Peyer's patch (tissue), 4 donors: ENCODE results near the gene LIPA. TPM values are rescaled to one million over a fixed set of nuclear protein-coding genes. Genes with fewer than 3 reads are reported as not detected.
A peak's percentile ranks its signal among the peaks of the same experiment; 100 is the strongest.

Source experiments
- DNase-seq, 3 donors: peaks; one replicate each; pipeline ENCODE4 v3.0.0-alpha.2; 2017 to 2019
- H3K27ac ChIP-seq, 4 donors: fragments of 200-600 bp; sonication (generic); one replicate each; pipeline ENCODE4 v1.5.1; 2016 to 2019
- H3K27me3 ChIP-seq, 2 donors: fragments of 200-600 bp; sonication (generic); one replicate each; pipeline ENCODE4 v1.5.1; 2019
- H3K36me3 ChIP-seq, 3 donors: fragments of 200-600 bp; sonication (generic); one replicate each; pipeline ENCODE4 v1.5.1; 2016 to 2019
- H3K4me1 ChIP-seq, 4 donors: fragments of 200-600 bp; sonication (generic); one replicate each; pipeline ENCODE4 v1.5.1; 2016 to 2019
- H3K4me3 ChIP-seq, 4 donors: fragments of 200-600 bp; sonication (generic); 1 replicate in 3 of 4; 2 replicates in 1 of 4; pipeline ENCODE4 v1.5.1; 2016 to 2019; ENCODE audit warnings: mild to moderate bottlenecking in 1 of 4
- H3K9me3 ChIP-seq, 4 donors: fragments of 200-600 bp; sonication (generic); one replicate each; pipeline ENCODE4 v1.5.1; 2016 to 2019; ENCODE audit warnings: mild to moderate bottlenecking in 1 of 4
- CTCF ChIP-seq, 6 experiments: fragments of 450-650 bp in 4 of 6; fragments of 200-600 bp in 2 of 6; sonication (generic) in 1 of 6; IDR thresholded peaks; one replicate each; pipeline ENCODE4 v1.5.1; 2017 to 2019; ENCODE audit warnings: antibody characterized with exemption in 6 of 6, mild to moderate bottlenecking in 3 of 6, moderate library complexity in 1 of 6
- POLR2A ChIP-seq, 2 donors: fragments of 450-650 bp; IDR thresholded peaks; one replicate each; pipeline ENCODE4 v1.5.1; 2017; ENCODE audit warnings: antibody characterized with exemption in 2 of 2, mild to moderate bottlenecking in 2 of 2, moderate library complexity in 2 of 2
- total RNA-seq, 4 donors: library from RNA; depleted of rRNA; stranded (reverse); fragments of >200 nt; gene quantifications; one replicate each; pipeline ENCODE4 v1.1.0, GENCODE V29; 2016

The LIPA gene
- total RNA-seq, 4 donors from 2014 or later: 30.5 to 349 (median 116) TPM

- DNase-seq: peak in 1 of 3 donors; percentile 57
- Histone ChIP-seq H3K4me1 (peaks cover 0 to 5% (median 0%) of the 10 kb centered on the region in 4 donors), H3K4me3 (no peak overlapping the region), H3K27me3 (no peaks in the 10 kb centered on the region), H3K27ac (peak overlapping the region in 3 of 4 donors; percentile 46 to 73 (median 52)), H3K9me3 (no peaks in the 10 kb centered on the region), H3K36me3 (no peaks in the 10 kb centered on the region)
- no peak for TF ChIP-seq CTCF (IDR thresholded peaks at IDR 0.05)
- TF ChIP-seq POLR2A (IDR thresholded peaks at IDR 0.05): no peak
These were observed 26.5 kb upstream of the LIPA start for GRCh38 chr10:89278034-89278535.

- no peaks in the 10 kb centered on the region for H3K36me3 ChIP-seq
These were observed 23.8 kb upstream of the LIPA start for GRCh38 chr10:89275383-89275782.

GRCh38 chr10:89274928-89275327 is 23.4 kb upstream of the LIPA start:
- DNase-seq: no peak
- no peaks in the 10 kb centered on the region for H3K36me3 ChIP-seq
- peaks cover 0 to 5% (median 0%) of the 10 kb centered on the region in 4 donors for H3K4me1 ChIP-seq
- TF ChIP-seq CTCF (IDR thresholded peaks at IDR 0.05) (no peak), POLR2A (IDR thresholded peaks at IDR 0.05) (no peak)
- H3K27ac ChIP-seq: no peak overlapping the region
- no peaks in the 10 kb centered on the region for H3K9me3 ChIP-seq
- no peak overlapping the region for H3K4me3 ChIP-seq
- no peaks in the 10 kb centered on the region for H3K27me3 ChIP-seq

More at GRCh38 chr10:89275383-89275782, 23.8 kb upstream of the LIPA start:
- Histone ChIP-seq H3K27ac (no peak overlapping the region), H3K9me3 (no peaks in the 10 kb centered on the region), H3K4me3 (no peak overlapping the region), H3K27me3 (no peaks in the 10 kb centered on the region), H3K4me1 (peaks cover 0 to 5% (median 0%) of the 10 kb centered on the region in 4 donors)
- DNase-seq: no peak
- TF ChIP-seq POLR2A (IDR thresholded peaks at IDR 0.05) (no peak), CTCF (IDR thresholded peaks at IDR 0.05) (no peak)

GRCh38 chr10:89273680-89274079 is 22.1 kb upstream of the LIPA start:
- Histone ChIP-seq H3K27me3 (no peaks in the 10 kb centered on the region), H3K36me3 (no peaks in the 10 kb centered on the region), H3K4me3 (no peak overlapping the region), H3K27ac (no peak overlapping the region), H3K4me1 (no peaks in the 10 kb centered on the region), H3K9me3 (no peaks in the 10 kb centered on the region)
- TF ChIP-seq CTCF (IDR thresholded peaks at IDR 0.05) (no peak), POLR2A (IDR thresholded peaks at IDR 0.05) (no peak)
- no peak for DNase-seq

- TF ChIP-seq POLR2A (IDR thresholded peaks at IDR 0.05) (no peak), CTCF (IDR thresholded peaks at IDR 0.05) (no peak)
- H3K4me3 ChIP-seq: no peak overlapping the region
- H3K27me3 ChIP-seq: no peaks in the 10 kb centered on the region
- no peak overlapping the region for H3K27ac ChIP-seq
- H3K4me1 ChIP-seq: no peaks in the 10 kb centered on the region
- H3K9me3 ChIP-seq: no peaks in the 10 kb centered on the region
- no peaks in the 10 kb centered on the region for H3K36me3 ChIP-seq
- DNase-seq: no peak
These were observed 20.0 kb upstream of the LIPA start for GRCh38 chr10:89271532-89271931.

- H3K4me1 ChIP-seq: no peaks in the 10 kb centered on the region
- H3K9me3 ChIP-seq: no peaks in the 10 kb centered on the region
- no peaks in the 10 kb centered on the region for H3K36me3 ChIP-seq
- H3K4me3 ChIP-seq: no peak overlapping the region
- H3K27me3 ChIP-seq: no peaks in the 10 kb centered on the region
- DNase-seq: no peak
- peak overlapping the region in 1 of 4 donors; percentile 60 for H3K27ac ChIP-seq
- TF ChIP-seq POLR2A (IDR thresholded peaks at IDR 0.05) (no peak), CTCF (IDR thresholded peaks at IDR 0.05) (no peak)
These were observed 18.5 kb upstream of the LIPA start for GRCh38 chr10:89270153-89270483.
